Loucy (cell line): Measurements from ENCODE around the gene PPP1R9B.
A peak's percentile ranks its signal among the peaks of the same experiment; 100 is the strongest.

Experiments used
- H2AFZ ChIP-seq: fragments of 200-600 bp; sonication (generic); 2 replicates; pipeline ENCODE4 v1.6.0; 2016; ENCODE audit warnings: antibody characterized with exemption, mild to moderate bottlenecking, low read length, moderate library complexity
- H3F3A ChIP-seq: fragments of 200-600 bp; 2 replicates; pipeline ENCODE4 v1.6.0; 2016; ENCODE audit warnings: antibody characterized with exemption, low read depth, mild to moderate bottlenecking
- H3K27me3 ChIP-seq: fragments of 200-600 bp; sonication (generic); 2 replicates; pipeline ENCODE4 v1.6.1; 2014; ENCODE audit warnings: low read length, mild to moderate bottlenecking; ENCODE audit not compliant: insufficient read depth, poor library complexity, severe bottlenecking
- H3K36me3 ChIP-seq: fragments of 200-600 bp; sonication (generic); 2 replicates; pipeline ENCODE4 v1.6.1; 2016; ENCODE audit warnings: low read length; ENCODE audit not compliant: insufficient read depth
- H3K4me1 ChIP-seq: fragments of 200-600 bp; sonication (generic); 2 replicates; pipeline ENCODE4 v1.5.1; 2014; ENCODE audit warnings: low read length, mild to moderate bottlenecking; ENCODE audit not compliant: insufficient read depth, poor library complexity, severe bottlenecking
- H3K4me2 ChIP-seq: fragments of 200-600 bp; sonication (generic); 2 replicates; pipeline ENCODE4 v1.6.0; 2014; ENCODE audit warnings: antibody characterized with exemption, low read length, low read depth, mild to moderate bottlenecking; ENCODE audit not compliant: poor library complexity, severe bottlenecking
- H3K4me3 ChIP-seq: fragments of 200-600 bp; sonication (generic); 2 replicates; pipeline ENCODE4 v1.5.1; 2014; ENCODE audit warnings: low read length, mild to moderate bottlenecking, mixed read lengths; ENCODE audit not compliant: poor library complexity, severe bottlenecking
- H3K79me2 ChIP-seq: fragments of 200-600 bp; sonication (generic); 2 replicates; pipeline ENCODE4 v1.6.1; 2014; ENCODE audit warnings: low read length; ENCODE audit not compliant: insufficient read depth
- H3K9ac ChIP-seq: fragments of 200-600 bp; sonication (generic); 2 replicates; pipeline ENCODE4 v1.6.0; 2014; ENCODE audit warnings: mild to moderate bottlenecking, low read depth, low read length, moderate library complexity; ENCODE audit not compliant: poor library complexity, severe bottlenecking
- H3K9me2 ChIP-seq: fragments of 200-600 bp; sonication (generic); replicated peaks from 2 replicates; pipeline ENCODE4 v1.6.1; 2016; ENCODE audit warnings: low read depth, low read length, mixed read lengths
- H3K9me3 ChIP-seq: fragments of 200-600 bp; sonication (generic); 2 replicates; pipeline ENCODE4 v1.6.1; 2014; ENCODE audit warnings: mild to moderate bottlenecking, antibody characterized with exemption, low read length, low read depth; ENCODE audit not compliant: insufficient read depth
- H4K20me1 ChIP-seq: fragments of 200-600 bp; sonication (generic); 2 replicates; pipeline ENCODE4 v1.6.0; 2014; ENCODE audit warnings: antibody characterized with exemption, low read length, mild to moderate bottlenecking; ENCODE audit not compliant: insufficient read depth, poor library complexity, severe bottlenecking
- CTCF ChIP-seq: fragments of 200-600 bp; sonication (generic); conservative IDR thresholded peaks from 2 replicates; pipeline ENCODE4 v1.5.1; 2014; ENCODE audit warnings: mild to moderate bottlenecking, antibody characterized with exemption, low read length
- EZH2phosphoT487 ChIP-seq: fragments of 200-600 bp; IDR thresholded peaks from 2 replicates; pipeline ENCODE4 v1.6.1; 2018; ENCODE audit warnings: antibody characterized with exemption, mild to moderate bottlenecking, moderate library complexity, borderline replicate concordance

Gene PPP1R9B

DNA sequence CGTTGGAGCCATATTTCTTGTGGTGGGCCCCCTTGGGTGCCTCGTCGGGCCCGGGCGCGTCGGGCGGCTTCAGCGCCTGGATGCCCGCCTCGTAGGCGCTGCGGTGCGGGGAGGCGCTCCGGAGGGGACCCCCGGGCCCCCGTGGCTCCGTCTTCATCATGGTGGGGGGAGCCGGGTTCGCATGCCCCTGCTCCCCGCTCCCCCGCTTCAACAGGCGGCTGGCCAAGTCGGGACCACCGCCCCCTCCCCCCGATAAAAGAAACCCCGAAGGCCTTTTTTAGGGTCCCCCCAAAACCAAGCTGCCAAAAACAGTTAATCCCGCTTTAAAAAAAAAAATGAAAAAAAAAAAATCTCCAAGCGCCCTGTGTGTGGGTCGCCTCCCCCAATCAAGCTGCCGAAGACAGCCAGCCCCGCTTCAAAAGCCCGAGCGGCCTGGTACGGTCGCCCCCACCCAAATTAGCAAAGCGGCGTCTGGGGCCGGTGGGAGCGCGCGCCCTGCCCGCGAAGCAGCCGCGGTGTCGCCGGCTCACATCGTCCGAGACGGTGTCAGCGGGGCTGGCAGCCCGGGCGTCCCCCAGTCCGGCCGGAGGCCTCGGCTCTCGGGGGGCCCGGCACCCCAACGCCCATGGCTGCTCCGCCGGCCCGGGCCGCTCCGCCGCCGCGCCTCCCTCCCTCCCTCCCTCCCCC lies at the start of gene PPP1R9B:
PPP1R9B (minus strand) TSS at position 324 of the 687 bp plus-strand sequence; CDS start at position 160, 164 bp downstream.
- peak within 1 kb of the TSS; percentile 82 for H3K4me3 ChIP-seq
- H3K4me1 ChIP-seq = peaks cover 51% of the 10 kb centered on the region
- peaks cover 48% of the 10 kb centered on the region for H4K20me1 ChIP-seq
- peaks cover 53% of the 10 kb centered on the region for H3K79me2 ChIP-seq
- no peaks in the 10 kb centered on the region for H3K9me2 ChIP-seq
- no peaks in the 10 kb centered on the region for H3F3A ChIP-seq
- H3K9me3 ChIP-seq = no peaks in the 10 kb centered on the region
- no peak for TF ChIP-seq EZH2phosphoT487
- no peak for TF ChIP-seq CTCF
- peak within 1 kb of the TSS; percentile 64; the same call in 1 of the 2 replicates for H2AFZ ChIP-seq
- no peaks in the 10 kb centered on the region for H3K27me3 ChIP-seq
- no peaks in the 10 kb centered on the region for H3K36me3 ChIP-seq
- peak within 1 kb of the TSS; percentile 99 for H3K9ac ChIP-seq
- H3K4me2 ChIP-seq = peak within 1 kb of the TSS; percentile 92

DNA sequence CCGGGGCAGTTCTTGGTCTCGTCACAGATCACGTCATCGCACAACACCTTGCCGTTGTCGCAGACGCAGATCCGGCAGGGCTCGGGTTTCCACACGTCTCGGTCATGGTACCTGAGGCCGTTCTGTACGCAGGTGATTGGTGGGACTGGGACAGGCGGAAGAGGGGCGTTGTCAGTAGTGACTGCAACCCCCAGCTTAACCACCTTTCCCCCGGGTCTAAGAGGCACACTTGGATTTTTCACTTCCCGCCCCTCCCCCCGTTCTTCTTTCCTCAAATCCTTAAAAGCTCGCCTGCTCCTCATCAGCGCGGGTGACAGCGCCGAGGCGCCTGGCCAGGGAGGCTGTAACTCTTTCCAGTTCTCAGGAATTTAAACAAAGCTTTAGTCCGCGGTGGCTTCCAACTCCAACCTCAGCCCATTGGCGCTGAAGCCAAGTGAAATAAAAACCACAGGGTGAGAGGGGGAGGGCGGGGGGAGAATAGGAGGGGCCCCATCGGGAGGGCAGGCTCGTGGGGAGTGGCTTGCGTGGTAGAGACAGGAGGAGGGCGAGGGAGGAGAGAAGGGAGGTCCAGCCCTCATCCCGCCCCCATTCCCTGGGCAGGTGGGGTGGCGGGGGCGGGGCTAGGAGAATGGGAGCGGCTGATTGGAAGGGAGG lies 49.5 kb upstream of the PPP1R9B start:
- Histone ChIP-seq H4K20me1 (no peaks in the 10 kb centered on the region), H3K9ac (no peak overlapping the region), H3K4me1 (peaks cover 5% of the 10 kb centered on the region), H3K9me2 (no peaks in the 10 kb centered on the region), H3K36me3 (no peaks in the 10 kb centered on the region), H3K4me2 (peak overlapping the region; percentile 73), H3K79me2 (no peaks in the 10 kb centered on the region), H3K27me3 (no peaks in the 10 kb centered on the region), H3F3A (no peaks in the 10 kb centered on the region), H3K4me3 (peak overlapping the region; percentile 69), H3K9me3 (no peaks in the 10 kb centered on the region), H2AFZ (peak overlapping the region; percentile 64)
- TF ChIP-seq EZH2phosphoT487 = no peak
- no peak for TF ChIP-seq CTCF

DNA sequence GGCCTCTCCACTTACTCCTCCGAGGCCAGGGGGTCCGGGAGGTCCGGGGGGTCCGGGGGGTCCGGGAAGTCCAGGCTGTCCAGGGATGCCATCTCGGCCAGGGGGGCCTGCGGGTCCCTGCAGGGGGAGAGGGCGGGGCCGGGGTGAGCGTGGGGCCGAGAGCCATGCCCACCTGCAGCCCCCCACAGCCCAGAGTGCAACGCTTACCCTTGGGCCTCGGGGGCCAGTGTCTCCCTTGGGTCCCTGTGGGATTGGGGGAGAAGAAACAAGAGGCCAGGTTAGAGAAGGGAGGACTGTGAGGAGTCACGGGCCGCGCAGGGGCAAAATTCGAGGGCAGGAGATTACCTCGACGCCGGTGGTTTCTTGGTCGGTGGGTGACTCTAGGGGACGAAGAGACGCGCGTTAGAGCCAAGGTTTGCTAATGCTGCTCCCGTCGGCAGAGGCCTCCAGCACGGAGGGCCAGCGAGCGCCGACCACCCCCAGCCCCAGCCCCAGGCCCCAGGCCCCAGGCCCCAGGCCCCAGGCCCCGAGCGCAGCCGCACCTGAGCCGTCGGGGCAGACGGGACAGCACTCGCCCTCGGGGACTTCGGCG lies 48.8 kb upstream of the PPP1R9B start:
- Histone ChIP-seq H3K79me2 (no peaks in the 10 kb centered on the region), H3F3A (no peaks in the 10 kb centered on the region)

More for the DNA sequence above, 48.8 kb upstream of the PPP1R9B start:
- TF ChIP-seq CTCF (no peak), EZH2phosphoT487 (no peak)
- Histone ChIP-seq H3K4me2 (no peak overlapping the region), H3K36me3 (no peaks in the 10 kb centered on the region), H3K27me3 (no peaks in the 10 kb centered on the region), H3K4me1 (peaks cover 5% of the 10 kb centered on the region), H3K4me3 (no peak overlapping the region), H3K9me2 (no peaks in the 10 kb centered on the region), H2AFZ (no peak overlapping the region), H4K20me1 (no peaks in the 10 kb centered on the region), H3K9ac (no peak overlapping the region), H3K9me3 (no peaks in the 10 kb centered on the region)
